NCI-H1105 treated with DMSO at 0.1 percent for 48 hours (cell line): ENCODE measurements around the gene CSPG4.
"Not testable (repeated sequence)": the region's sequence is repeated elsewhere in the genome, so short reads cannot be mapped to it uniquely, and the experiment has no call there.

Experiments
- DNase-seq: peaks from one replicate; lab custom pipeline; 2025; lab: John Stamatoyannopoulos, UW

The CSPG4 gene, protein sequence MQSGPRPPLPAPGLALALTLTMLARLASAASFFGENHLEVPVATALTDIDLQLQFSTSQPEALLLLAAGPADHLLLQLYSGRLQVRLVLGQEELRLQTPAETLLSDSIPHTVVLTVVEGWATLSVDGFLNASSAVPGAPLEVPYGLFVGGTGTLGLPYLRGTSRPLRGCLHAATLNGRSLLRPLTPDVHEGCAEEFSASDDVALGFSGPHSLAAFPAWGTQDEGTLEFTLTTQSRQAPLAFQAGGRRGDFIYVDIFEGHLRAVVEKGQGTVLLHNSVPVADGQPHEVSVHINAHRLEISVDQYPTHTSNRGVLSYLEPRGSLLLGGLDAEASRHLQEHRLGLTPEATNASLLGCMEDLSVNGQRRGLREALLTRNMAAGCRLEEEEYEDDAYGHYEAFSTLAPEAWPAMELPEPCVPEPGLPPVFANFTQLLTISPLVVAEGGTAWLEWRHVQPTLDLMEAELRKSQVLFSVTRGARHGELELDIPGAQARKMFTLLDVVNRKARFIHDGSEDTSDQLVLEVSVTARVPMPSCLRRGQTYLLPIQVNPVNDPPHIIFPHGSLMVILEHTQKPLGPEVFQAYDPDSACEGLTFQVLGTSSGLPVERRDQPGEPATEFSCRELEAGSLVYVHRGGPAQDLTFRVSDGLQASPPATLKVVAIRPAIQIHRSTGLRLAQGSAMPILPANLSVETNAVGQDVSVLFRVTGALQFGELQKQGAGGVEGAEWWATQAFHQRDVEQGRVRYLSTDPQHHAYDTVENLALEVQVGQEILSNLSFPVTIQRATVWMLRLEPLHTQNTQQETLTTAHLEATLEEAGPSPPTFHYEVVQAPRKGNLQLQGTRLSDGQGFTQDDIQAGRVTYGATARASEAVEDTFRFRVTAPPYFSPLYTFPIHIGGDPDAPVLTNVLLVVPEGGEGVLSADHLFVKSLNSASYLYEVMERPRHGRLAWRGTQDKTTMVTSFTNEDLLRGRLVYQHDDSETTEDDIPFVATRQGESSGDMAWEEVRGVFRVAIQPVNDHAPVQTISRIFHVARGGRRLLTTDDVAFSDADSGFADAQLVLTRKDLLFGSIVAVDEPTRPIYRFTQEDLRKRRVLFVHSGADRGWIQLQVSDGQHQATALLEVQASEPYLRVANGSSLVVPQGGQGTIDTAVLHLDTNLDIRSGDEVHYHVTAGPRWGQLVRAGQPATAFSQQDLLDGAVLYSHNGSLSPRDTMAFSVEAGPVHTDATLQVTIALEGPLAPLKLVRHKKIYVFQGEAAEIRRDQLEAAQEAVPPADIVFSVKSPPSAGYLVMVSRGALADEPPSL (N-terminal part only)

DNA sequence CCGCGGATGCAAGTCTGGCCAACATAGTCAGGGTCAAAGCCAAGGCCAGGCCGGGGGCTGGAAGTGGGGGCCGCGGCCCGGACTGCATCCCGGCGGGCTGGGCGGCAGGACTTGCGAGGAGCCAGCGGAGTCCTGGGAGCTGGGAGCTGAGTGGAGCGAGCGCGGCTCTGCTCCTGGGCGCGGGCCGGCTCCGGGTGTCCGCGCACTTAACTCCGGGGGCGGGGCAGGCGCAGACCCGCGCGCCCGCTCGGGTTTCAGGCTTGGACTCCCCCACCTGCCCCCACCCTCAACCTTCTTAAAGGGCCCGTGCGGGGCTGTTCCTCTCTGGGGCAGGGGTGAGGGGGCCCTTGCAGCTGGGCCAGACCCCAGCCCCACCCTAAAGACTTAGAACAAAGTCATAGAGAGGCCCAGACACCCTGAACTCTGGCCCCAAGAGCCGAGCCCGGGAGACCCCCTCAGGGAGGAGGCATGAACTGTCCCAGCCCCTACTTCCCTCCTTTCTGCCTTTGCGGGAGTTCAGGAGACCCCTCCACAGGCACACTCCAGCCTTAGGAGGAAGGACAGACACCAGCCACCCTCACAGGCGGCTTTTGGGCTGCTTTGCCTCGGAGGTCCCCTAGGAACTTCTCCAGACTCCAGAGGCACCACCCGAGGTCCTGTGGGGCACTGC lies at the start of gene CSPG4:
CSPG4 (minus strand) TSS at position 181 of the 670 bp plus-strand sequence; CDS start at position 88, 93 bp downstream.
- DNase-seq, result peak; percentile 1

GRCh38 chr15:75762357-75762718 lies 49.7 kb upstream of the CSPG4 start:
- DNase-seq, result not testable (repeated sequence)

- DNase-seq, result no peak
Measured at GRCh38 chr15:75761446-75762356, 49.1 kb upstream of the CSPG4 start.

GRCh38 chr15:75760704-75761435 lies 48.2 kb upstream of the CSPG4 start:
- no peak for DNase-seq

DNA sequence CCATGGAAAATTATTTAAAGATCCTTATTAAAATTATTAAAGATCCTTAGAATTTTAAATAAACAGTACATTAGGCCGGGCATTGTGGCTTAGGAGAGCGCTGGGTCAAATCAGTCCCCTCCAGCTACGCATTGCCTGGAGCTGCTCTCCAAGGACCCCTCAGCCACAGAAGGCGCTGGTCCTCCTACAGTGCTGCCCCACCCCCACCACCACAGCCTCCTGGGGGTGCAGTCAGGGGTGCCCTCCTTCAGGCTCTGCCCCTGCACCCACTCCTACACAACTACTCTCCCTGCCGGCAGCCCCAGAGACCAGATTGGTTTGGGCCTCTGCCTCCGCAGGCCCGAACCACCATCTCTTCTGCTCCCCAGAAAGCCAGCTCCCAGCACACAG lies 47.5 kb upstream of the CSPG4 start:
- DNase-seq, result not testable (repeated sequence)

DNA sequence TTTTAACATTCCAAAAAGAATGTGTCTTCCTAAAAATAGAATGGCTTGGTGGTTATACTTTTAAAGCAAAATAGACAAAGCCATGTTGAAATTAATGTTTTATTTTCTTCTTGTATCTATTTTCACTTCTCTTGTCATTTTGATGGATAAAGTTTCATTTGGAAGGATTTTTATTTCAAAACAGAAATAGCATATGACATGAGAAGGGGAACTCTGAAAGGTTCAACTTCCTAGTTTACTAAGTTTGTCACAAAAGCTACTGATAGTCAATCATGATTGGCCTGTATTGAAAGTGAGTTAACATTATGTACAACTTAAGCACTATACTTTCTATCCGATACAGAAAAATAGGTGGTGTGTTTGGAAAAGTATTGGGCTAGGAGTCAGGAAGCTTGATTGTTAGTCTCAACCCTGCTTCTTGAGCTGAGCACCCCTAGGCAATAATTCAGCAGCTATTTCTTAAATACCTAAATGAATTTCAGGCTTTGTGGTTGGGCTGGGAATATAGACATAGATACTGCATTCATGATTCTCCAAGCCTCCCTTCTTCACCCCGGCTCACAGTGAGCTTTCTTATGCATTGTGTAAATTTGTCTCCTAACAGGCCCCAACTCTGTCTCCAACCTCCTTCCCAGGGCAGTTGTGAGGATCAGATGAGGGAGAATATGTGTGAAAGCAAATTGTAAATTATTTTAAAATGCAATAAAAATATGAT lies 46.9 kb upstream of the CSPG4 start:
- no peak for DNase-seq

DNA sequence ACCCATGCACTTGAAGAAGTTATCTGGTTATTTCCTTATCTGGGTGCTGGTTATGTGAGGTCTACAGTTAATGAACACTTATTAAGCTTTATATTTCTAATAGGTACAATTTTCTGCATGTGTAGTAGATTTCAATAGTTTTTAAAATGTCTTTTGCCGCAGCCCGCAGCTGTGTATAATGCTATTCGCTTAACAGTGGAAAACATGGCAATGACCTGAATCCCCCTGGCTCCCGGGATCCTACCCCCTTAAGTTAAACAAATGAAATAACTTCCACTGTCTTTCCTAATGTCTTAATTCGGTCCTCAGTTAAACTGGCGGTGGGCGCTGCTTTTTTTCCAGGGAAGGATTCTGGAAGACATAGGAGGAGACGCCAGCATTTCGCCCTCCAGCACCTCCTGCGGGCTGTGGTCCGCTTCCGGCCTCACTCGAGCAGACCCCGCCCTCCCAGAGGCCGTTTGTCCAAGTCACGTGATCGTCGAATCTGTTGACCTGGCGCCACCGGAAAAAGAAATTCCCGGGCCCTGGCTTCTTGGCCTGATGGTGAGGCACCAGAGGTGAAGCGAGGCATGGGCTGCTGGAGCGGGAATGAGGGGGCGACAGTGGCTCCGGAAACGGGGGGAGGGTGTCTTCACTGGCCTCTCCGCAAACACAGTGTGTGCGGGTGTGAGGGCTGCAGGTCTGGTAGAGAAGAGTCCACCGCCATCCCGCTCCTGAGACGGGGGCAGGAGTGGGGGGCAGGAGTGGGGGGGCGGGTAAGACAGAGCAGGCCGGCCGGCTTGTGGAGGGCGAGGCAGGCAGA lies 45.6 kb upstream of the CSPG4 start:
- peak; percentile 78 for DNase-seq

DNA sequence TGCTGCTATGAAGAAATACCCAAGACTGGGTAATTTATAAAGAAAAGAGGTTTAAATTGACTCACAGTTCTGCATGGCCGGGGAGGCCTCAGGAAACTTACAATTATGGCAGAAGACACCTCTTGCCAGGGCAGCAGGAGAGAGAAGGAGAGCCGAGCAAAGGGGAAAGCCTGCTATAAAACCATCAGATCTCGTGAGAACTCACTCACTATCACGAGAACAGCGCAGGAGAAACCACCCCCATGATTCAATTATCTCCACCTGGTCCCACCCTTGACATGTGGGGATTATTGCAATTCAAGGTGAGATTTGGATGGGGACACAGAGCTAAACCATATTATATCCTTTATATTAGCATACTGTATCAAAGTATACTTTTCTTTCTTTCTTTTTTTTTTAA lies 42.2 kb upstream of the CSPG4 start:
- DNase-seq, result not testable (repeated sequence)

- no peak for DNase-seq
Measured at GRCh38 chr15:75753145-75753544, 40.5 kb upstream of the CSPG4 start.

- DNase-seq, result no peak
Measured at GRCh38 chr15:75751891-75752290, 39.2 kb upstream of the CSPG4 start.

- DNase-seq, result no peak
Measured at GRCh38 chr15:75751116-75751875, 38.6 kb upstream of the CSPG4 start.

GRCh38 chr15:75750261-75751050 lies 37.8 kb upstream of the CSPG4 start:
- no peak for DNase-seq

- DNase-seq, result no peak
Measured at GRCh38 chr15:75749820-75750219, 37.2 kb upstream of the CSPG4 start.

GRCh38 chr15:75748882-75749281 lies 36.2 kb upstream of the CSPG4 start:
- not testable (repeated sequence) for DNase-seq

DNA sequence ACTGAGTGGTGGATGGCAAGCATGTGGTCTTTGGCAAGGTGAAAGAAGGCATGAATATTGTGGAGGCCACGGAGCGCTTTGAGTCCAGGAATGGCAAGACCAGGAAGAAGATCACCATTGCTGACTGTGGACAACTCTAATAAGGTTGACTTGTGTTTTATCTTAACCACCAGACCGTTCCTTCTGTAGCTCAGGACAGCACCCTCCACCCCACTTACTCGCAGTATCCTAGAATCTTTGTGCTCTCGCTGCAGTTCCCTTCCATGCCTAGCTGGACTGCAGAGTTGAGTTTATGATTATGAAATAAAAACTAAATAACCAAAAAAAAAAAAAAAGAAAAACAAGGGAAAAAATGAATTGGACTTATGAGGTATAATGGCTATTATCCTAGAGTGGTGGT lies 34.5 kb upstream of the CSPG4 start:
- not testable (repeated sequence) for DNase-seq

- no peak for DNase-seq
Measured at GRCh38 chr15:75745305-75745704, 32.7 kb upstream of the CSPG4 start.

GRCh38 chr15:75742346-75742745 lies 29.7 kb upstream of the CSPG4 start:
- DNase-seq, result not testable (repeated sequence)
